CD4-positive, CD25-positive, alpha-beta regulatory T cell (primary cell): ENCODE data around the gene ZNF407. TPM values are rescaled to one million over a fixed set of nuclear protein-coding genes. Genes with fewer than 3 reads are reported as not detected.
A peak's percentile ranks its signal among the peaks of the same experiment; 100 is the strongest.

Experiments used
- ATAC-seq, 2 donors: fragments of 150-1000 bp; cut with Tn5 transposase; one replicate each; pipeline ENCODE4 v1.10.0; 2021; ENCODE audit warnings: low read depth in 2 of 2, moderate number of reproducible peaks in 2 of 2, moderate library complexity in 1 of 2
- DNase-seq, 3 donors: peaks; one replicate each; pipeline versions ENCODE4 v3.0.0 to v3.0.0-alpha.2; 2012 to 2022; ENCODE audit warnings: mixed read lengths in 1 of 3
- H3K27ac ChIP-seq: one replicate; pipeline ENCODE4 v1.7.0; 2013; ENCODE audit warnings: mild to moderate bottlenecking, low read length; ENCODE audit not compliant: insufficient read depth, poor library complexity, severe bottlenecking
- H3K27me3 ChIP-seq: one replicate; pipeline ENCODE4 v1.7.0; 2013; ENCODE audit warnings: low read length; ENCODE audit not compliant: control insufficient read depth, insufficient read depth
- H3K36me3 ChIP-seq: one replicate; pipeline ENCODE4 v1.7.0; 2013; ENCODE audit warnings: mild to moderate bottlenecking, low read length, moderate library complexity; ENCODE audit not compliant: control insufficient read depth, insufficient read depth
- H3K4me1 ChIP-seq: 2 replicates; pipeline ENCODE4 v1.7.0; 2013; ENCODE audit warnings: mild to moderate bottlenecking, low read length; ENCODE audit not compliant: insufficient read depth, control insufficient read depth, poor library complexity, severe bottlenecking
- H3K4me3 ChIP-seq: one replicate; pipeline ENCODE4 v1.7.0; 2013; ENCODE audit warnings: low read depth, mild to moderate bottlenecking, low read length, moderate library complexity
- H3K9me3 ChIP-seq, 2 experiments: 1 replicate in 1 of 2; 2 replicates in 1 of 2; pipeline ENCODE4 v1.7.0; 2013; ENCODE audit warnings: low read length in 2 of 2, mild to moderate bottlenecking in 1 of 2, moderate library complexity in 1 of 2; ENCODE audit not compliant: control insufficient read depth in 2 of 2
- H3K27ac Mint-ChIP-seq, 3 donors: one replicate each; pipeline ENCODE4 v1.8.0; 2020 to 2022; ENCODE audit warnings: mild to moderate bottlenecking in 3 of 3, mixed read lengths in 3 of 3, moderate library complexity in 2 of 3
- H3K27me3 Mint-ChIP-seq: one replicate; pipeline ENCODE4 v1.8.0; 2022; ENCODE audit warnings: mild to moderate bottlenecking, mixed read lengths
- H3K36me3 Mint-ChIP-seq: one replicate; pipeline ENCODE4 v1.8.0; 2020; ENCODE audit warnings: mixed read lengths
- H3K4me1 Mint-ChIP-seq, 4 donors: one replicate each; pipeline ENCODE4 v1.8.0; 2020 to 2022; ENCODE audit warnings: mixed read lengths in 4 of 4, mild to moderate bottlenecking in 1 of 4
- H3K4me3 Mint-ChIP-seq, 4 donors: one replicate each; pipeline ENCODE4 v1.8.0; 2020 to 2022; ENCODE audit warnings: mild to moderate bottlenecking in 4 of 4, mixed read lengths in 4 of 4, moderate library complexity in 3 of 4
- H3K9me3 Mint-ChIP-seq, 7 donors: one replicate each; pipeline ENCODE4 v1.8.0; 2020 to 2022; ENCODE audit warnings: mixed read lengths in 7 of 7, mild to moderate bottlenecking in 3 of 7, moderate library complexity in 2 of 7
- polyA plus RNA-seq, 4 donors: library from polyadenylated mRNA; unstranded; fragments of 300-500 nt; fragmentation: Illumina TruSeq; gene quantifications; one replicate each; pipeline ENCODE4 v1.2.3, GENCODE V29; 2021
- total RNA-seq: library from RNA; stranded (reverse); gene quantifications from one replicate; pipeline ENCODE4 v1.2.3, GENCODE V29; 2022

Gene ZNF407
- total and polyA plus RNA-seq, 5 donors from 2014 or later, result 2.0 to 34.0 (median 3.8) TPM

DNA sequence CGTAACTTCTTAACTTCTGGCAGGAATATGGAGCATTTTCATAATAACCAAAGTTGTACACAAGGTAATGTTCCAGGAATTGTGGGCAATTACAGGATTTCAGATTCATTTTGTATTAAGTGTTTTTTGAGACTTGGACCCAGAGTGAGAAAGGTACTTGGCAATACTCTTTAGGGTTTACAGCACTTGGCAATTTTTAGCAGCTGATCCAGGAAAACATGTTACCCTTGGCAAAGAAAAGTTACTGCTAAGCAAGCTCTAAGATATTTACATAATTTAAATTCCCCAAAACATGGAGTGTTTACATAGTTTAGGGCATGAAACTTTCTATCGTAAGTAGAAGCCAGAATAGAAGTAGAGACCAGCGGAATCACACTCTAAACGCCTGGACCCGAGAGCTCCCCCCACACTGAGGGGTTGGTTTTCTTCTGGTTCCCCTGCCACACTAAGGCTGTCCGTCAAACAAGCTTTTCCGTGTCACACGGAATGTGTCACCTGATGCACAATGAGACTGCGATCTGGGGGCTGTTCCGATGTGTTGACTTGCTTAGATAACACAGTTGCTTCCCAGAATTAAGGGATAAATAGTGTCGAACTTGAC lies 434.1 kb downstream of the ZNF407 start:
- Mint-ChIP-seq H3K4me3 (no peak overlapping the region), H3K27me3 (no peaks in the 10 kb centered on the region), H3K4me1 (peaks cover 17 to 30% (median 24%) of the 10 kb centered on the region in 4 donors), H3K27ac (peak overlapping the region in 2 of 3 donors; percentile 2 to 20), H3K36me3 (peaks cover 16% of the 10 kb centered on the region), H3K9me3 (peaks cover 0 to 7% (median 2%) of the 10 kb centered on the region in 7 donors)
- DNase-seq (no peak), ATAC-seq (no peak)
- Histone ChIP-seq H3K4me3 (no peak overlapping the region), H3K9me3 (no peaks in the 10 kb centered on the region), H3K27ac (no peak overlapping the region), H3K27me3 (no peaks in the 10 kb centered on the region), H3K4me1 (peaks cover 6% of the 10 kb centered on the region), H3K36me3 (no peaks in the 10 kb centered on the region)

DNA sequence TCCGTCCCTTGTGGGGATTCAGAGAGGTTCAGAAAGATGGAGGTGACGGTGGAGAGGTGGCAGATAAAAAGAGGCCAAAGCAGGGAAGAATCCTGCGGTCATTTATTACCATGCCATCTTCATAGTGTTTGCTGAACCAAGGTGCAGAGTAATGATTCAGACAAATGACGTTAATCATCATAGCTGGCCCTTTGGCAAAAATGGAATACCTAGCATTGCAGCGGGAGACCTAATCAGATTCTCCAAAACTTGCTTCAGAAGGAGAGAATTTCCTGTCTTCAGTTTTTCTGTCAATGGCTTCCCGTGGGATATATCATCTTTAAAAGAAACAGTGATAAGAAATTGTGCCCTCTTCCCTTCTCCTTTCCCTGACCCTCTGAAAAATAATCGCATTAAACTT lies 435.8 kb downstream of the ZNF407 start:
- Mint-ChIP-seq H3K27me3 (no peaks in the 10 kb centered on the region), H3K4me1 (peaks cover 16 to 37% (median 28%) of the 10 kb centered on the region in 4 donors), H3K9me3 (peaks cover 0 to 6% (median 0%) of the 10 kb centered on the region in 7 donors), H3K4me3 (no peak overlapping the region), H3K36me3 (peaks cover 6% of the 10 kb centered on the region), H3K27ac (no peak overlapping the region)
- no peak overlapping the region for H3K4me3 ChIP-seq
- no peaks in the 10 kb centered on the region for H3K27me3 ChIP-seq
- peaks cover 6% of the 10 kb centered on the region for H3K4me1 ChIP-seq
- H3K9me3 ChIP-seq, result no peaks in the 10 kb centered on the region
- H3K27ac ChIP-seq, result no peak overlapping the region
- no peaks in the 10 kb centered on the region for H3K36me3 ChIP-seq
- DNase-seq, result no peak
- no peak for ATAC-seq

DNA sequence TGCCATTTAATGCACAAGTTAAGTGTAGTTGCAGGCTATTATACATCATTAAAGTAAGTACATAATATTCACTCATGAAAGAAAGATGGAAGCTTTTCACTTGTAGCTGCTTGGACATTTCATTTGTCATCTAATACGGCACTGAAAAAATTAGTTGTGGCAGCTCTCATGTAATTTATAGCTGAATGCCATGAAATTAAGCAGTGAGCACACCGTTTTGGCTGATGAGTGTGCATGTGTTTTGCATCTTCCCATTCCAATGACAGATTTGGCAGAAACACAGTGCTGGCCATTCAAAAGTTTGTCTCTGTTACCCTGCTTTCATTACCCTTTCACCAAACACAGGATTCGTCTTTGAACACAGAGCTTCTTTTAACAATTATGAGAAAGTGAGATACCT lies 437.3 kb downstream of the ZNF407 start:
- no peak for ATAC-seq
- peaks cover 6 to 26% (median 16%) of the 10 kb centered on the region in 4 donors for H3K4me1 Mint-ChIP-seq

DNA sequence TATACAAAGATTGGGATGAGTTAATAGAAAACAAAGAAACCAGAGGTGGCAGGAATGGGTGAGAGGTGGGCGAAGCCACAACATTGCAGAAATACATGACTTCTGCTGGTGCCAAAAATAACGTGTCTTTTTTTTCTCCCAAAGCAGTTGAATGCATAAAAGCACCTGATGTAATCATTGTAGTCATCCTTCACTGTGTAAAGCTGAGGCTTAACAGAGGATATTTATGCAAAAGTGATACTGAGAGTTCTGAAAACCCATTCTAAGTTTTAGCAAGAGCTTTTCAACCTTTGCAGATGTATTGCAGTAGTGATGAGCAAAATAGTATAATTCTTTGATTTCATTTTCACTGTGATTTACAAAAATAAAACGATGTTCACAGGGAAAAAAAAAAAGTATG lies 438.3 kb downstream of the ZNF407 start:
- Mint-ChIP-seq H3K4me1 (peaks cover 8 to 22% (median 13%) of the 10 kb centered on the region in 4 donors), H3K36me3 (no peaks in the 10 kb centered on the region), H3K27ac (peak overlapping the region; percentile 12 to 71 (median 35)), H3K4me3 (no peak overlapping the region), H3K9me3 (no peaks in the 10 kb centered on the region), H3K27me3 (no peaks in the 10 kb centered on the region)
- no peaks in the 10 kb centered on the region for H3K9me3 ChIP-seq
- no peaks in the 10 kb centered on the region for H3K36me3 ChIP-seq
- DNase-seq, result peak in 1 of 3 donors; percentile 15
- H3K4me1 ChIP-seq, result no peaks in the 10 kb centered on the region
- H3K4me3 ChIP-seq, result no peak overlapping the region
- no peak for ATAC-seq
- H3K27ac ChIP-seq, result no peak overlapping the region
- H3K27me3 ChIP-seq, result no peaks in the 10 kb centered on the region

More for the DNA sequence above, 437.3 kb downstream of the ZNF407 start:
- no peak overlapping the region for H3K27ac ChIP-seq
- Mint-ChIP-seq H3K4me3 (no peak overlapping the region), H3K27me3 (no peaks in the 10 kb centered on the region), H3K36me3 (no peaks in the 10 kb centered on the region), H3K9me3 (no peaks in the 10 kb centered on the region), H3K27ac (no peak overlapping the region)
- H3K4me1 ChIP-seq, result no peaks in the 10 kb centered on the region
- H3K36me3 ChIP-seq, result no peaks in the 10 kb centered on the region
- H3K4me3 ChIP-seq, result no peak overlapping the region
- no peaks in the 10 kb centered on the region for H3K9me3 ChIP-seq
- H3K27me3 ChIP-seq, result no peaks in the 10 kb centered on the region
- no peak for DNase-seq

DNA sequence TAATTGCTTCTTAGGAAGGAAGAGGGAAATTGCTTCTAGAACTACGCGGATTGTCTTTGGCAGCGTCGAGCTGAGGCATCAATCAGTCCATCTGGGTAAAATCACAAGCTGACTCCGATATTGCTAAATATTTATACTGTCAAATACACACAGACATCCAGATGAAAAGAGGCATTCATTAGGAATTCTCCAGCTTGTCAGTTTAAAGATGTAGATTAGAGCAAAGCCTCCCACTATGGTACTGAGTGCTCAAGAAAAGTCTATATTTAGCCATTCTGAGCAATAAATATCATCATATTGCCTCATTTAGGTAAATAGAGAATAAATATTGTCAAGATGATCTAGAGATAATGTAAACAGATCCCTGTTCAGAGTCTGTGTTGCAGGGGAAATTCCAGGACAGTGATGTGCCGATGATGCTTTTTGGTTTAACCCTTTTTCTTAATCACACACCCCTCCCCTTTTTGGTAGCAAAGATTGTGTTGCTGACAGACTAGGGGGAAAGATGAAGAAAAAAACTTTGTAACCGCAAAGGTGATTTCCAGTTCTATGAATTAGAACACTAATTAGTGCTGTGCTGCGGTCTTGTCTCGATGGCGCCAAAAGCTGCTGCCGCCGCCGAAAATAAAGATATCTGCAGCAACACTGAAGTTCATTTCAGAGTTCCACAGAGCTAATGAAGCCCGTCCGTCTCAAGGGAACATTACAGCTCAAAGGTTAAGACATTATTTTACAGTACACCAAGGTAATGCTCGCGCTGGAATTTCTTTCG lies 439.4 kb downstream of the ZNF407 start:
- H3K9me3 Mint-ChIP-seq, result no peaks in the 10 kb centered on the region
- H3K27me3 ChIP-seq, result no peaks in the 10 kb centered on the region
- no peaks in the 10 kb centered on the region for H3K27me3 Mint-ChIP-seq
- no peaks in the 10 kb centered on the region for H3K4me1 ChIP-seq
- no peaks in the 10 kb centered on the region for H3K9me3 ChIP-seq
- H3K36me3 ChIP-seq, result no peaks in the 10 kb centered on the region
- peak overlapping the region in 1 of 3 donors; percentile 71 for H3K27ac Mint-ChIP-seq
- H3K36me3 Mint-ChIP-seq, result no peaks in the 10 kb centered on the region
- peak overlapping the region; percentile 51 for H3K27ac ChIP-seq
- peak overlapping the region; percentile 53 for H3K4me3 ChIP-seq
- peaks cover 8 to 21% (median 13%) of the 10 kb centered on the region in 4 donors for H3K4me1 Mint-ChIP-seq
- peak overlapping the region; percentile 21 to 63 (median 54) for H3K4me3 Mint-ChIP-seq
- DNase-seq, result peak; percentile 8 to 59 (median 26)
- peak; percentile 28 to 58 for ATAC-seq

DNA sequence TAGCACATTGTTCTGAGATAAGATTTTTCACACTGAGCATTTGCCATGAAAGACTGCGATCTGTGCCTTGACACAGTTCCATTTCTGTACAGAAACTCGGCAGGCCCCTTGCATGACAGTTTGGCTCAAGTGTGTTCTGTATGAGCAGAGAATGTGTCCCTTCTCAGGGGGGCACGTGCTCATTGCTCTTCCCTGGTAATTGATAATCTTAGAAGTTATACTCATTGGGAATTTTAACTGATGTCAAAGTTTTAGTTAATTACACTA lies 440.0 kb downstream of the ZNF407 start:
- Mint-ChIP-seq H3K9me3 (peaks cover 0 to under 1% (median 0%) of the 10 kb centered on the region in 7 donors), H3K36me3 (peaks cover 2% of the 10 kb centered on the region), H3K27ac (peak overlapping the region in 1 of 3 donors; percentile 71), H3K27me3 (no peaks in the 10 kb centered on the region), H3K4me3 (peak overlapping the region; percentile 21 to 63 (median 54)), H3K4me1 (peaks cover 8 to 21% (median 13%) of the 10 kb centered on the region in 4 donors)
- Histone ChIP-seq H3K27ac (no peak overlapping the region), H3K4me1 (no peaks in the 10 kb centered on the region), H3K9me3 (no peaks in the 10 kb centered on the region), H3K27me3 (no peaks in the 10 kb centered on the region), H3K36me3 (no peaks in the 10 kb centered on the region), H3K4me3 (peak overlapping the region; percentile 53)
- ATAC-seq, result no peak
- no peak for DNase-seq

DNA sequence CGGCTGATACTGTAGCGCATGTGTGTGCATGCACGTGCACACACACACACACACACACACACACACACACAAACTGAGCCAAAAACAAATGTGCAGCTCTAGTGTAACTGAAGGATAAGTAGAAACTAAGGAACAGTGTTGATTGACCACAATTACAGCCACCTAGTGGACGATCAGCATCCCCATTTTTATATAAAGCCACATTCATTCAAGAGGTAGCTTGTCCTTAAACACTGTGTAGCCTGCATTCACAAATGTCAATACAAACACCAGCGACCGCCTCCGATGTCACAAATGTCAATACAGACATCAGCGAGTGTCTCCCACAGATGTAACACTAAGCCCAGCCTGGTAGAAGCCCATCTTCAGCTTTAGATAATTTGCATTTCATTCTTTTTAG lies 443.9 kb downstream of the ZNF407 start:
- H3K27me3 Mint-ChIP-seq, result no peaks in the 10 kb centered on the region
- Histone ChIP-seq H3K4me1 (no peaks in the 10 kb centered on the region), H3K9me3 (no peaks in the 10 kb centered on the region), H3K36me3 (no peaks in the 10 kb centered on the region), H3K4me3 (no peak overlapping the region), H3K27ac (no peak overlapping the region), H3K27me3 (no peaks in the 10 kb centered on the region)
- no peak overlapping the region for H3K27ac Mint-ChIP-seq
- H3K36me3 Mint-ChIP-seq, result peaks cover 10% of the 10 kb centered on the region
- peaks cover 0 to 2% (median 0%) of the 10 kb centered on the region in 7 donors for H3K9me3 Mint-ChIP-seq
- DNase-seq (peak in 1 of 3 donors; percentile 15), ATAC-seq (no peak)
- peaks cover 4 to 11% (median 6%) of the 10 kb centered on the region in 4 donors for H3K4me1 Mint-ChIP-seq
- H3K4me3 Mint-ChIP-seq, result no peak overlapping the region
